Osteocyte (in vitro differentiated cells): ENCODE data around the gene MEF2A. TPM values are rescaled to one million over a fixed set of nuclear protein-coding genes. Genes with fewer than 3 reads are reported as not detected.
A peak's percentile ranks its signal among the peaks of the same experiment; 100 is the strongest.

Source experiments
- DNase-seq: peaks from one replicate; pipeline ENCODE4 v3.0.0; 2021; ENCODE audit warnings: mixed read lengths; ENCODE audit not compliant: unreplicated experiment; ENCODE audit errors: extremely low spot score
- H3K27ac Mint-ChIP-seq: one replicate; pipeline ENCODE4 v1.8.0; 2021; ENCODE audit warnings: mild to moderate bottlenecking, mixed read lengths; ENCODE audit not compliant: unreplicated experiment
- H3K27me3 Mint-ChIP-seq: one replicate; pipeline ENCODE4 v1.8.0; 2021; ENCODE audit warnings: mixed read lengths; ENCODE audit not compliant: unreplicated experiment
- H3K36me3 Mint-ChIP-seq: one replicate; pipeline ENCODE4 v1.8.0; 2021; ENCODE audit warnings: mixed read lengths; ENCODE audit not compliant: unreplicated experiment
- H3K4me1 Mint-ChIP-seq: one replicate; pipeline ENCODE4 v1.8.0; 2021; ENCODE audit warnings: mixed read lengths; ENCODE audit not compliant: unreplicated experiment
- H3K4me3 Mint-ChIP-seq: one replicate; pipeline ENCODE4 v1.8.0; 2021; ENCODE audit warnings: mild to moderate bottlenecking, moderate library complexity, mixed read lengths; ENCODE audit not compliant: unreplicated experiment
- H3K9me3 Mint-ChIP-seq: one replicate; pipeline ENCODE4 v1.8.0; 2021; ENCODE audit warnings: mixed read lengths; ENCODE audit not compliant: unreplicated experiment
- total RNA-seq: library from RNA; stranded (reverse); gene quantifications from 2 replicates; pipeline ENCODE4 v1.2.1, GENCODE V29; 2021
- TF ChIP-seq, protein P1 (sequence below): fragments of 200-600 bp; sonication (generic); IDR thresholded peaks from 2 replicates; pipeline ENCODE4 v1.5.0; 2021; ENCODE audit warnings: antibody characterized with exemption, mild to moderate bottlenecking, moderate library complexity

Gene MEF2A
- total RNA-seq, 1 donor from 2014 or later: 97.8 TPM

DNA sequence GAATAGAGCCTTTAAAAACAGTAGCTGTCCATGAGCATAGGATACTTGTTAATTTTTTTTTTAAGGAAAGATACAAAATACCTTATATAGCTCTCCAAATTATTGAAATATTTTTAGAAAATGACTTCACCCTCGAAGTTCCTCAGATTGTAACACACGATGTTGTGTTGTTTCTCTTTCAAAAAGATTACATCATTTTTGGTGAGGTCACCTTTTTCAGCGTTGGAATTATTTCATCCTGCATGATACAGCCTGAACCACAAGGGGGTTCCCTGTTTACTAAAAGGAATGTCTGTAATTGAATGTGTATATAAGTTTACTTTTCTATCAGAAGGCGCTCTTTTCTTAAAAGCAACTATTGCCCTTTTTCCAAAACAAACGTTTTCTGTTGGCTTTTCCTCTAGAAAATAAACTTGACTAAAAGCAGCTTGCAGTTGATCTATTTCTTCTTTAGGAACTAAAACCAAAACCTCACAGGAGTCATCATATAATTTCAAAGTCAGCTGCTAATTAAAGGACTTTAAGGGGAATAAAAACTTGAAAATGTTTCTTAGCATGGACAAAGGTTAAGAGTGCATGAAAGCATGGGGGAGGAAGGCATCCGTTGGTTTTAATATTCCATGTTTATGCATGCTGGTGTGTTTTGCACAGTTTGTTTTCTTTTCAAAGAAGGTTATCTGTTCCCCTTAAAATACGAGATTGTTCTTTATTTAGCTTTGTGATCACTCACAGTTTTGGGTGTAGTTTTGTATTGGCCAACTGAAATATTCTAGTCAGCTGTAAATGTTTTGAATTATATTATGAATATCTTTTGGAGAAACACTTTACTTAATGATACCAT lies 138.0 kb downstream of the MEF2A start:
- H3K27me3 Mint-ChIP-seq: no peaks in the 10 kb centered on the region
- no peak for DNase-seq
- TF ChIP-seq, protein P1, sequence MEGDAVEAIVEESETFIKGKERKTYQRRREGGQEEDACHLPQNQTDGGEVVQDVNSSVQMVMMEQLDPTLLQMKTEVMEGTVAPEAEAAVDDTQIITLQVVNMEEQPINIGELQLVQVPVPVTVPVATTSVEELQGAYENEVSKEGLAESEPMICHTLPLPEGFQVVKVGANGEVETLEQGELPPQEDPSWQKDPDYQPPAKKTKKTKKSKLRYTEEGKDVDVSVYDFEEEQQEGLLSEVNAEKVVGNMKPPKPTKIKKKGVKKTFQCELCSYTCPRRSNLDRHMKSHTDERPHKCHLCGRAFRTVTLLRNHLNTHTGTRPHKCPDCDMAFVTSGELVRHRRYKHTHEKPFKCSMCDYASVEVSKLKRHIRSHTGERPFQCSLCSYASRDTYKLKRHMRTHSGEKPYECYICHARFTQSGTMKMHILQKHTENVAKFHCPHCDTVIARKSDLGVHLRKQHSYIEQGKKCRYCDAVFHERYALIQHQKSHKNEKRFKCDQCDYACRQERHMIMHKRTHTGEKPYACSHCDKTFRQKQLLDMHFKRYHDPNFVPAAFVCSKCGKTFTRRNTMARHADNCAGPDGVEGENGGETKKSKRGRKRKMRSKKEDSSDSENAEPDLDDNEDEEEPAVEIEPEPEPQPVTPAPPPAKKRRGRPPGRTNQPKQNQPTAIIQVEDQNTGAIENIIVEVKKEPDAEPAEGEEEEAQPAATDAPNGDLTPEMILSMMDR: peak; percentile 59
- peaks cover 16% of the 10 kb centered on the region for H3K36me3 Mint-ChIP-seq
- no peaks in the 10 kb centered on the region for H3K9me3 Mint-ChIP-seq
- H3K27ac Mint-ChIP-seq: peak overlapping the region; percentile 92
- peaks cover 59% of the 10 kb centered on the region for H3K4me1 Mint-ChIP-seq
- H3K4me3 Mint-ChIP-seq: peak overlapping the region; percentile 24

DNA sequence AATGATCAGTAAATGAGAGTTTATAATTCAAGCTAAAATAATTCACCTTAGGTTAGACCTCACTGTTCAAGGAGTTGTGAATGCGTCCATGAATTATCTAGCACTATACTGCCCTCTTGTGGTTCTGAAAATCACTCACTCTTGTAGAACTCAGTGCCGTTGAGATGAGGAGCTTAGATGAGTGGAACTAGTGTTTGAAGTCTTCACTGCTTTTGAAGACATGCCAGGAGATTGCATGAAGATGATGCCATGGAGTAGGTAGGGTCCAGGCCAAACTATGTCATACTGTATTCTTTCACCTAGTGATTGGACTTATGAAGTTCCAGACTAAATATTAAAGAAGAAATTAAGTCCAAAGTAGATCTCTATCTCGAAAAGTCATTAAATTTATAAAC lies 138.7 kb downstream of the MEF2A start:
- no peak for DNase-seq
- no peaks in the 10 kb centered on the region for H3K9me3 Mint-ChIP-seq
- H3K27ac Mint-ChIP-seq: peak overlapping the region; percentile 92
- no peaks in the 10 kb centered on the region for H3K27me3 Mint-ChIP-seq
- peaks cover 65% of the 10 kb centered on the region for H3K4me1 Mint-ChIP-seq
- no peak overlapping the region for H3K4me3 Mint-ChIP-seq
- TF ChIP-seq, protein P1: peak; percentile 76
- H3K36me3 Mint-ChIP-seq: peaks cover 16% of the 10 kb centered on the region

DNA sequence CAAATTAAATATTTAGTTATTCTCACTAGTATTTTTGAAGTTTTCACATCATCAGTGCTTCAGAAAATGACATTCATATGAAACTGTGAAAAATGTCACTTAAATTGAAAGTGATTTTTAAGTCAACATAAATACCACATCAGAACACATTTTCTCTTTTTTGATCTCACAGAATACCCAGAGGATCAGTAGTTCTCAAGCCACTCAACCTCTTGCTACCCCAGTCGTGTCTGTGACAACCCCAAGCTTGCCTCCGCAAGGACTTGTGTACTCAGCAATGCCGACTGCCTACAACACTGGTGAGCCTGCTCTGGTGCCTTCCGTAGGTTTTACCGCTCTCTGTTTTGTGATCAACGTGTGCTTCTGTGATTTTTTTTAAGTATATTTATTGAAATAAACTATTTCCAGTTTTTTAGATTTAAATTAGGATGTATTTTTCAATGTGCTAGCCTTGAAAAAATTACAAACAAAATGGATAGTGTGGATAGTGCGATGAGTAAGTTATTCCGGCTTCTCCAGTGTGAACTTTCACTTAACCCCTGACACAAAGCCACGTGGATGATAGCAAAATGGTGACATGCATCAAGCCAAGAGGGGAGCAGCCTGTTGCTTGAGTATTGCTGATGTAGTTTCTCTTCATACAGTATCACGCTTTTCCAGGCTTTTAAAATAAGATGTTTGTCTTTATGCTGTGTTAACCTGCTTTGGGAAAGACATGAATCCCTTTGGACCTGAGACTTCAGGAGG lies 140.9 kb downstream of the MEF2A start:
- Mint-ChIP-seq H3K27me3 (no peaks in the 10 kb centered on the region), H3K4me1 (peaks cover 72% of the 10 kb centered on the region)
- TF ChIP-seq, protein P1: no peak

DNA sequence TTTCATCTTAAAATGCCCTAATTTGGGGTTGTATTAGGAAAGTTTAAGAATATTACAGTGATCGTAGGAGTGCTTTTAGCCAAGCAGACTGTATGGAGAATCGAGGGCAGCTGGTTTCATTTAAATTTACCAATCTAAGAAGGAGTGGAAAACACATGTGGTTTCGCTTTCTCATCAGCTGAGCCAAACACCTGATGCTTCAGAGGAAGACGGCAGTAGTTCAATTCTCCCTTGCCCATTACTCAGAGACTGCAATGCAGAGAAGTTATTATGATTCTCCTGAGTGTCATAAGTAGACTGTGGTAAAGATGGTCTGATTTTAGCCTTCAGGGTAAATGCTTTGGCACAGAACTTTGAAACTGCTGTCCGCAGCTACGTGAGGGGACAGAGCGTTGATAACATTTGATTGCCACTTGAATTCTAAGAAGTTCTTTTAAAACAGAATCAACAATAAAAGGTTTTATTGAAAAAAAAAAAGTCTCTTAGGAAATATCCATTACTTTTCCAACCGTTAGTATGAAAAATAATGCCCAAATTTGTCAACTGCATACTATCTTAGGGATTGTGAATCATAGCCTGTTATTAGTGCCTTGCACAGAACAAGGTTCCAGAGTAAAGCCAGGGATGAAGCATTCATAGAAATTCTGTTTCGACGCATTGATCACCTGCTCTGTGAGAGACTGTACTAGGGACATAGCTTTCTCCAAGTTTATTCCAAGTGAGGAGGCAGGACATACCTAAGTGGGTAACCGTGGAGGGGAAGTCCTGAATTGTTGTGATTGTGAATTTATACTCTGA lies 141.9 kb downstream of the MEF2A start:
- peak overlapping the region; percentile 76 for H3K27ac Mint-ChIP-seq

More for the DNA sequence above, 140.9 kb downstream of the MEF2A start:
- H3K9me3 Mint-ChIP-seq: no peaks in the 10 kb centered on the region
- peak overlapping the region; percentile 15 for H3K4me3 Mint-ChIP-seq
- no peak for DNase-seq
- peak overlapping the region; percentile 76 for H3K27ac Mint-ChIP-seq
- peaks cover 24% of the 10 kb centered on the region for H3K36me3 Mint-ChIP-seq

More for the DNA sequence above, 141.9 kb downstream of the MEF2A start:
- H3K4me1 Mint-ChIP-seq: peaks cover 71% of the 10 kb centered on the region
- H3K4me3 Mint-ChIP-seq: peak overlapping the region; percentile 15
- no peak for DNase-seq
- H3K9me3 Mint-ChIP-seq: no peaks in the 10 kb centered on the region
- H3K27me3 Mint-ChIP-seq: no peaks in the 10 kb centered on the region
- peaks cover 32% of the 10 kb centered on the region for H3K36me3 Mint-ChIP-seq
- TF ChIP-seq, protein P1: no peak
